HG03039 (cell line): ENCODE data around the gene GPR37L1.
"Not testable (repeated sequence)": the region's sequence is repeated elsewhere in the genome, so short reads cannot be mapped to it uniquely, and the experiment has no call there.

Experiments
- ATAC-seq: cut with Tn5 transposase; IDR thresholded peaks from one replicate; pipeline ENCODE4 v1.9.1; 2021; ENCODE audit warnings: mild to moderate bottlenecking, moderate library complexity; ENCODE audit not compliant: unreplicated experiment

Gene GPR37L1

GRCh38 chr1:202167054-202167453 lies 44.3 kb downstream of the GPR37L1 start:
- not testable (repeated sequence) for ATAC-seq

GRCh38 chr1:202167708-202168415 lies 45.1 kb downstream of the GPR37L1 start:
- ATAC-seq: no peak

- ATAC-seq: no peak
Measured at GRCh38 chr1:202168861-202169260, 46.1 kb downstream of the GPR37L1 start.

GRCh38 chr1:202170726-202171125 lies 48.0 kb downstream of the GPR37L1 start:
- no peak for ATAC-seq

GRCh38 chr1:202171292-202172014 lies 48.7 kb downstream of the GPR37L1 start:
- ATAC-seq: no peak

GRCh38 chr1:202172015-202172355 lies 49.3 kb downstream of the GPR37L1 start:
- no peak for ATAC-seq

- no peak for ATAC-seq
Measured at GRCh38 chr1:202173993-202174392, 51.3 kb downstream of the GPR37L1 start.

- ATAC-seq: no peak
Measured at GRCh38 chr1:202176949-202177927, 54.5 kb downstream of the GPR37L1 start.

- ATAC-seq: no peak
Measured at GRCh38 chr1:202179828-202180750, 57.4 kb downstream of the GPR37L1 start.

- not testable (repeated sequence) for ATAC-seq
Measured at GRCh38 chr1:202180751-202181139, 58.0 kb downstream of the GPR37L1 start.

GRCh38 chr1:202181586-202181985 lies 58.9 kb downstream of the GPR37L1 start:
- ATAC-seq: no peak

GRCh38 chr1:202182040-202182877 lies 59.5 kb downstream of the GPR37L1 start:
- ATAC-seq: no peak
